ENCODE data around the gene PCSK5. TPM values are rescaled to one million over a fixed set of nuclear protein-coding genes. Genes with fewer than 3 reads are reported as not detected.

PCSK5 gene
- total and polyA plus RNA-seq, 2 donors (not counting 3 experiments of a cell fraction or from before 2014, with no cell fraction given), result 2.6 to 4.8 TPM

DNA sequence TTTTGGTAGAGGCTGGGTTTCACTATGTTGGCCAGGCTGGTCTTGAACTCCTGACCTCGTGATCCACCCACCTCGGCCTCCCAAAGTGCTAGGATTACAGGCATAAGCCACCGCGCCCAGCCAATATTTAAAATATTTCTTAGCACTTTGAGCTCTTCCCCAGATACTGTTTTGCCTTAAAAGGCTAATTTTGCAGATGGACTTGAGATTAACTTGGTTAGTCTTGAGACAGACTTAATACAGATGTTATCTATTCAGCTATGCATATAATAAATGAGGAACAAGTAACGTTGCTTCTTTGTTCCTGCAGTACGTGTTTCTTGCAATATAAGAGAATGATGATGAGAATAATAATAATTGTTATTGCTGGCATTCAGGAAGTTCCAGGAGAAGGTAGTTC is 56.3 kb downstream of the PCSK5 start:
- POLR2A ChIA-PET, result no interaction called here
- Histone ChIP-seq H3K4me1 (ENCODE audit: control insufficient read depth, extremely low read depth, insufficient read depth, low read length) (no peaks in the 10 kb centered on the region), H4K20me1 (replicated peaks; ENCODE audit: control insufficient read depth, extremely low read depth, insufficient read depth, low read length) (no peaks in the 10 kb centered on the region), H3K4me3 (replicated peaks in 1 of 3; ENCODE audit: insufficient read depth in 1 of 3, low read depth in 1 of 3, low read length in 3 of 3) (no peak overlapping the region), H3K79me2 (ENCODE audit: control insufficient read depth, insufficient read depth, low read length) (no peaks in the 10 kb centered on the region), H3K27ac (ENCODE audit: insufficient read depth, low read depth, low read length) (no peak overlapping the region), H3K27me3 (ENCODE audit: control insufficient read depth in 2 of 2, insufficient read depth in 2 of 2, low read length in 2 of 2) (no peaks in the 10 kb centered on the region), H3K9ac (replicated peaks; ENCODE audit: extremely low read depth, insufficient read depth, low read length) (no peak overlapping the region), H3K9me1 (replicated peaks; ENCODE audit: control insufficient read depth, extremely low read depth, insufficient read depth, low read length) (no peaks in the 10 kb centered on the region), H3K36me3 (ENCODE audit: control insufficient read depth in 2 of 2, extremely low read depth in 1 of 2, insufficient read depth in 2 of 2, low read length in 2 of 2) (no peaks in the 10 kb centered on the region), H3K9me3 (replicated peaks; ENCODE audit: control insufficient read depth, insufficient read depth, low read length) (no peaks in the 10 kb centered on the region), H3K4me2 (ENCODE audit: insufficient read depth, low read length) (no peak overlapping the region), H2AFZ (ENCODE audit: low read depth, low read length) (no peak overlapping the region)
- no TSS peak for BruUV-seq (replicated peaks)
- intact Hi-C loops (cut with micrococcal nuclease) (loop anchor here (2.0 to 5.0 kb wide), 2 partner anchors 14 to 1001 kb away; no protein-coding TSS in a partner anchor), dilution Hi-C loops (cut with MboI; ENCODE audit: extremely low pct_ligation_motif_present, low sequenced_read_pairs) (no loop called here)
- no peak for DNase-seq (ENCODE audit: low read depth, low spot score)
- TF ChIP-seq POLR2A (IDR thresholded peaks at IDR 0.05; ENCODE audit: low read depth, low read length), result no peak
- CTCF ChIA-PET, result no interaction called here
- no peak for FAIRE-seq

DNA sequence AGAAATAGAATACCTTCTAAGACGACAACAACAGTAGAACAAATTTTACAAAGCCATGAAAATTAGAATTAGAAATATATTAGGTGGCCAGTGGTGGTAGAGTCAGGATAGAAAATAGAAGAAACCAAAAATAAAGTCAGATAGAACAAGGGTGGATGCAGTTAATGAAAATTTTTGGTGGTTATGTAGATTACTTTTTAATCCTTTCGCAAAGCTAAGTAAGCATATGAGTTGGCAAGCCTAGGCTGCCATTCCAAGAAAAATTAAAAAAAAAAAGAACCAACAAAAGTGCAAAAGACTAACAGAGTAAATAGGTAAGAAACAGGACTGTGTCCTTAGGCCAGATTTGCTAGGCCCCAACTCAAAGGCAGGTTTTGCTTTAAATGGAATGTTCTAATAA is 56.8 kb downstream of the PCSK5 start:
- Histone ChIP-seq H4K20me1 (replicated peaks; ENCODE audit: control insufficient read depth, extremely low read depth, insufficient read depth, low read length) (no peaks in the 10 kb centered on the region), H3K9ac (replicated peaks; ENCODE audit: extremely low read depth, insufficient read depth, low read length) (no peak overlapping the region), H3K4me1 (ENCODE audit: control insufficient read depth, extremely low read depth, insufficient read depth, low read length) (no peaks in the 10 kb centered on the region), H3K79me2 (ENCODE audit: control insufficient read depth, insufficient read depth, low read length) (no peaks in the 10 kb centered on the region), H3K27ac (ENCODE audit: insufficient read depth, low read depth, low read length) (no peak overlapping the region), H3K27me3 (ENCODE audit: control insufficient read depth in 2 of 2, insufficient read depth in 2 of 2, low read length in 2 of 2) (no peaks in the 10 kb centered on the region), H3K9me1 (replicated peaks; ENCODE audit: control insufficient read depth, extremely low read depth, insufficient read depth, low read length) (no peaks in the 10 kb centered on the region), H3K4me3 (replicated peaks in 1 of 3; ENCODE audit: insufficient read depth in 1 of 3, low read depth in 1 of 3, low read length in 3 of 3) (no peak overlapping the region), H2AFZ (ENCODE audit: low read depth, low read length) (no peak overlapping the region), H3K4me2 (ENCODE audit: insufficient read depth, low read length) (no peak overlapping the region), H3K9me3 (replicated peaks; ENCODE audit: control insufficient read depth, insufficient read depth, low read length) (no peaks in the 10 kb centered on the region), H3K36me3 (ENCODE audit: control insufficient read depth in 2 of 2, extremely low read depth in 1 of 2, insufficient read depth in 2 of 2, low read length in 2 of 2) (no peaks in the 10 kb centered on the region)
- no peak for TF ChIP-seq POLR2AphosphoS5 (IDR thresholded peaks at IDR 0.05; ENCODE audit: insufficient read depth, low read depth, low read length)
- TF ChIP-seq, protein P1, sequence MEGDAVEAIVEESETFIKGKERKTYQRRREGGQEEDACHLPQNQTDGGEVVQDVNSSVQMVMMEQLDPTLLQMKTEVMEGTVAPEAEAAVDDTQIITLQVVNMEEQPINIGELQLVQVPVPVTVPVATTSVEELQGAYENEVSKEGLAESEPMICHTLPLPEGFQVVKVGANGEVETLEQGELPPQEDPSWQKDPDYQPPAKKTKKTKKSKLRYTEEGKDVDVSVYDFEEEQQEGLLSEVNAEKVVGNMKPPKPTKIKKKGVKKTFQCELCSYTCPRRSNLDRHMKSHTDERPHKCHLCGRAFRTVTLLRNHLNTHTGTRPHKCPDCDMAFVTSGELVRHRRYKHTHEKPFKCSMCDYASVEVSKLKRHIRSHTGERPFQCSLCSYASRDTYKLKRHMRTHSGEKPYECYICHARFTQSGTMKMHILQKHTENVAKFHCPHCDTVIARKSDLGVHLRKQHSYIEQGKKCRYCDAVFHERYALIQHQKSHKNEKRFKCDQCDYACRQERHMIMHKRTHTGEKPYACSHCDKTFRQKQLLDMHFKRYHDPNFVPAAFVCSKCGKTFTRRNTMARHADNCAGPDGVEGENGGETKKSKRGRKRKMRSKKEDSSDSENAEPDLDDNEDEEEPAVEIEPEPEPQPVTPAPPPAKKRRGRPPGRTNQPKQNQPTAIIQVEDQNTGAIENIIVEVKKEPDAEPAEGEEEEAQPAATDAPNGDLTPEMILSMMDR (IDR thresholded peaks at IDR 0.05; ENCODE audit: extremely low read depth in 1 of 2, insufficient read depth in 1 of 2, low read depth in 1 of 2, low read length in 2 of 2), result no peak
- TF ChIP-seq POLR2A (IDR thresholded peaks at IDR 0.05; ENCODE audit: low read depth, low read length), result no peak
- TF ChIP-seq MYC (IDR thresholded peaks at IDR 0.05; ENCODE audit: low read depth, low read length), result no peak
- TF ChIP-seq FOS (IDR thresholded peaks at IDR 0.05; ENCODE audit: borderline replicate concordance, insufficient read depth, low read length), result no peak
- no peak for TF ChIP-seq GATA2 (IDR thresholded peaks at IDR 0.05; ENCODE audit: insufficient read depth, insufficient read length, low read depth, low read length)
- TF ChIP-seq, protein P2, sequence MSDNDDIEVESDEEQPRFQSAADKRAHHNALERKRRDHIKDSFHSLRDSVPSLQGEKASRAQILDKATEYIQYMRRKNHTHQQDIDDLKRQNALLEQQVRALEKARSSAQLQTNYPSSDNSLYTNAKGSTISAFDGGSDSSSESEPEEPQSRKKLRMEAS (IDR thresholded peaks at IDR 0.05; ENCODE audit: insufficient read depth, insufficient read length), result no peak
- no peak for TF ChIP-seq EZH2 (IDR thresholded peaks at IDR 0.05; ENCODE audit: borderline replicate concordance, low read depth, low read length, severe bottlenecking)
- no peak for TF ChIP-seq JUN (IDR thresholded peaks at IDR 0.05; ENCODE audit: borderline replicate concordance, insufficient read depth, insufficient read length, low read depth)
- CTCF ChIA-PET, result no interaction called here
- DNase-seq (ENCODE audit: low read depth, low spot score) (no peak), FAIRE-seq (no peak)
- intact Hi-C loops (cut with micrococcal nuclease), result loop anchor here (2.0 to 5.0 kb wide), 2 partner anchors 14 to 1000 kb away; no protein-coding TSS in a partner anchor
- POLR2A ChIA-PET, result no interaction called here
- no TSS peak for BruUV-seq (replicated peaks)
- dilution Hi-C loops (cut with MboI; ENCODE audit: extremely low pct_ligation_motif_present, low sequenced_read_pairs), result no loop called here
